ENCODE measurements around the gene PHETA2.
"Not testable (repeated sequence)": the region's sequence is repeated elsewhere in the genome, so short reads cannot be mapped to it uniquely, and the experiment has no call there.

Gene PHETA2

DNA sequence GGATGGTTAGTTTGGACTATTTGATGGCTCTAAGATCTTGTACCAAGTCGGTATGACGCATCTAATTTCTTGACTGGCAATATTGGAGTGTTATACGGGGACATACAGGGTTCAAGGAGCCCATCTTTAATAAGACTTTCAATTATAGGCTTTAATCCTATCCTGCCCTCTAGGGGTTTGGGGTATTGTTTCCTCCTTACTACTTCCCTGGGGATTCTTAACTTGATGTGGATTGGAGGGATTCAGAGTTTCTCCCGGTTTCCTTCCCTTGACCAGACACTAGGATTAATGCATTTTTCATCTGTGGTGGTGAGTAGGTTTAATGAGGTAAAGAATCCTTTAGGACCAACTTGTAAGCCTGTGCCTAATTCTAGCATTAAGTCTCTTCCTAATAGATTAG is 37.8 kb downstream of the PHETA2 start:
- DNase-seq, result no peak

- DNase-seq, result not testable (repeated sequence)
Measured at GRCh38 chr22:42112793-42113192, 38.7 kb downstream of the PHETA2 start.

DNA sequence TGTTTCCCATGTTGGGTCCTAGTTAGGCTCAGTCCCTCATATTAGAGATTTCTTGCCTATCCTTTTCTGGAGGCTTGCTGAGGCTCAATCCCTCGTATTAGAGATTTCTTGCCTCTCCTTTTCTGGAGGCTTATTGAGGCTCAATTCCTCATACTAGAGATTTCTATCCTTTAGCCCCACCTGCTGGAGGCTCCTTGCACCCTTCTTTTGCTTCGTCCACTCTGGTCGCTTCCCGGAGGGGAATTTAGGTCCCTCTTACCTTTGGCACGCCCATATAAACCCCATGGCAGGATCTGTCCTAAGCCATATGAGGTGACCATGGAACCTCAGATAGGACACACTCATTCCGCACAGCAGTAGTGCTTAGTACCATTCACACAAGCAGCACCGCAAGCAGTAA is 40.7 kb downstream of the PHETA2 start:
- DNase-seq, result no peak

DNA sequence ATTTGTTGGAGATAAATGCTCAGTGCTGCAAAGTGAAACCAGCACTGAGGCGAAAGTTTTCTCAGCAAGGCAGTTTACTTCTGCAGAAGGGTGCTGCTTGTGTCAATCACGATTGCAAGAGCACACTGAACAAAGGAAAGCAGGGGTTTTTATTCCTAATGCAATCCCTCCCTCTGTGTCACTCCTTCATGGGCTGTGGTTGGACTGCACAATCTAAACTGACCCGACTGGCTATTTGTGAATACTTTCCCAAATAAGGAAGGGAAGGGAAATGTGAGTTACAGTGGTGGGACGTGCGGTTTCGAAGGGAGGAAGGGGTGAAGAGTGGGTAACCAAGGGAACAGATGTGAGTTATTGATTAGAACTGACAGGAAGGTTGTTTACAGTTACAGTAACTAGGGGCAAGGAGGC is 41.4 kb downstream of the PHETA2 start:
- not testable (repeated sequence) for DNase-seq

DNA sequence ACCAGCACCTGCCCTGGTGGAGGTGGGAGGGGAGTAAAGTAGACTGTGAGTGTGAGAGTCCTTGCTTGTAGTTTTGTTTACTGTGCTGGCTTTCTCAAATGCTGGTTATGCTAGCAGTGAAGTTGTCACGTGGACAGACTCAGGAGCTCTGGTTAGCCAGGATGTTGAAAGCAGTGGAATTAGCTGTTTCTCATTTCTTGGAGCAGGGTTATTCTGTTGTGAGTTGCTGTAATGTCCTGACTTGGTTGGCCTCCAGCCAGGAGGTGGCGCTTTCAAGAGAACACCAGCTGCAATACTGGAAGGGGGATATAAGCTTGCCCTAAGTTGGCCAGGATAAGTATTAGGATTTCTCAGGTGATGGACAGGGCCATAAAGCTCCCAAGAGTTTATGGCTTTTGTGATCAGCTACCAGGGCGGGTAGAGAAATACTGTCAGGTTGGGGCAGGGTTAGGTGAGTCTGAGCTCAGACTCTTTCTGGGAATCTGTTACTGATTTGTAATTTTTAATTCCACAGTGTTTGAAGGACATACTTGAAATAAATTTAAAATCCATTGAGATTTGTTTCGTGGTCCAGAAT is 42.9 kb downstream of the PHETA2 start:
- no peak for DNase-seq

DNA sequence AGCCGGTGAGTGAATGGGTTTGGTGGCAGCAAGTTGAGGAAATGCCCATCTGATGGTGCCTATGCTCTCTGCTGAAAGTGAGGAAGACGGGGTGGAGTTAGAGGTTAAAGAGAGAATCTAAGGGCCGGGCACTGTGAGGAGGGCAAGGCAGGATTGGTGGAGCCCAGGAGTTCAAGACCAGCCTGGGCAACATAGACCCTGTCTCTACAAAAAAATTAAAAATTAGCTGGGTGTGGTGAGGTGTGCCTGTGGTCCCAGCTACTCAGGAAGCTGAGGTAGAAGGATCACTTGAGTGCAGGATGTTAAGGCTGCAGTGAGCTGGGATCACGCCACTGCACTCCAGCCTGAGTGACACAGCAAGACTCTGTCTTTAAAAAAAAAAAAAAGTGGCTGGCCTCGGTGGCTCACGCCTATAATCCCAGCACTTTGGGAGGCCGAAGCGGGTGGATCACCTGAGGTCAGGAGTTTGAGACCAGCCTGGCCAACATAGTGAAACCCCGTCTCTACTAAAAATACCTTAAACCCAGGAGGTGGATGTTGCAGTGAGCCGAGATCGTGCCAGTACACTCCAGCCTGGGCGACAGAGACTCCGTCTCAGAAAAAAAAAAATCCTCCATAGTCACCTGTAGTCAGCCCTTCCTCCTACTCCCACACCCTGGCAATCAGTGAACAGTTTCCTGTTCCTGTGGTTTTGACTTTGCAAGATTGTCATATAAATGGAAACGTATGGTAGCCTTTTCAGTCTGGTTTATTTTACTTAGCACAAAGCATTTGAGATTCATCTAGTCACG is 46.4 kb downstream of the PHETA2 start:
- DNase-seq, result not testable (repeated sequence)

DNA sequence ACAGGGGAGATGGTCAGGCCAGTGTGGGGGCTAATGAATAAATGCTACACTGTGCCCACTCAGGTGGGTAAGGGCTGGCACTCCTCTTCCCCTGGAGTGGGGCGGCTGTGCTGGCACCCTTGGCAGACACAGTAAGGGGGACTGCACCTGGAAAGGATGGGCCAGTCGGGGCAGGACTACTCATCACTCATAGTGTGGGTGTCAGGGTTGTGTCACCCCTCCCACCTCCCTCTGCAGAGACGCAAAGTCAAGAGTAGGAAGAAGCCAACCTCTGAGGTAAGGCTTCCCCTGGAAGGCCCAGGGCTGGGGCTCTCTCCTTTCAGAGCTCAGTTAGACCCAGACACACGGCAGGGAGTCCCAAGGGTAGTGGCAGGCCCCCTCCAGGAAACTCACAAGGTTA is 49.5 kb downstream of the PHETA2 start:
- not testable (repeated sequence) for DNase-seq

DNA sequence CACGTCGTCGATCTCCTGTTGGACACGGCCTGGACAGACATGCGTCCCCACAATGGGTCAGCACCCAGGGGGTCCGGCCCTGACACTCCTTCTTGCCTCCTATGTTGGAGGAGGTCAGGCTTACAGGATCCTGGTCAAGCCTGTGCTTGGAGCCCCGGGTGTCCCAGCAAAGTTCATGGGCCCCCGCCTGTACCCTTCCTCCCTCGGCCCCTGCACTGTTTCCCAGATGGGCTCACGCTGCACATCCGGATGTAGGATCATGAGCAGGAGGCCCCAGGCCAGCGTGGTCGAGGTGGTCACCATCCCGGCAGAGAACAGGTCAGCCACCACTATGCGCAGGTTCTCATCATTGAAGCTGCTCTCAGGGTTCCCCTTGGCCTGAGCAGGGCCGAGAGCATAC is 53.6 kb downstream of the PHETA2 start:
- DNase-seq, result no peak

DNA sequence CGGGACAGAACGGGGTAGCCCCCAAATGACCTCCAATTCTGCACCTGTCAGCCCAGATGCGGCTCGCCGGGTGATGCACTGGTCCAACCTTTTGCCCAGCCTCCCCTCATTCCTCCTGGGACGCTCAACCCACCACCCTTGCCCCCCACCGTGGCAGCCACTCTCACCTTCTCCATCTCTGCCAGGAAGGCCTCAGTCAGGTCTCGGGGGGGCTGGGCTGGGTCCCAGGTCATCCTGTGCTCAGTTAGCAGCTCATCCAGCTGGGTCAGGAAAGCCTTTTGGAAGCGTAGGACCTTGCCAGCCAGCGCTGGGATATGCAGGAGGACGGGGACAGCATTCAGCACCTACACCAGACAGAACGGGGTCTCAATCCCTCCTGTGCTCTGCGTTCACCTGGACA is 54.0 kb downstream of the PHETA2 start:
- DNase-seq, result not testable (repeated sequence)
